K562 (cell line): ENCODE measurements around the gene TBL1XR1.

ENCODE experiments used
- BRCA1 ChIP-seq, 2 experiments: fragments of 450-650 bp in 1 of 2; sonication (generic) in 1 of 2; formaldehyde crosslinking in 1 of 2; IDR thresholded peaks; 2 replicates each; pipeline versions ENCODE4 v1.5.0 to v1.6.1; 2017 to 2020; ENCODE audit warnings: mild to moderate bottlenecking in 1 of 2, missing genetic modification reagents in 1 of 2
- BRF2 ChIP-seq: IDR thresholded peaks from 3 replicates; pipeline ENCODE4 v1.6.1; 2011; ENCODE audit warnings: borderline replicate concordance, mild to moderate bottlenecking; ENCODE audit not compliant: insufficient read length, insufficient read depth
- FIP1L1 ChIP-seq: fragments of 200-400 bp; formaldehyde crosslinking; IDR thresholded peaks from 2 replicates; pipeline ENCODE4 v1.6.1; 2018; ENCODE audit warnings: mild to moderate bottlenecking, low read depth, low read length; ENCODE audit not compliant: poor library complexity, severe bottlenecking
- FOXM1 ChIP-seq, 2 experiments: fragments of 450-650 bp in 1 of 2; sonication (generic) in 1 of 2; formaldehyde crosslinking in 1 of 2; IDR thresholded peaks; 2 replicates each; pipeline versions ENCODE4 v1.6.1 to v1.9.0; 2017 to 2022; ENCODE audit warnings: low read depth in 2 of 2, mild to moderate bottlenecking in 2 of 2, missing genetic modification reagents in 1 of 2, moderate library complexity in 1 of 2
- NR2C1 ChIP-seq, 2 experiments: fragments of 450-650 bp; IDR thresholded peaks; 2 replicates each; pipeline ENCODE4 v1.6.1; 2017; ENCODE audit warnings: mild to moderate bottlenecking in 2 of 2, antibody characterized with exemption in 1 of 2, inconsistent platforms in 1 of 2, missing compliant biosample characterization in 1 of 2, missing genetic modification characterization in 1 of 2
- REST ChIP-seq, 2 experiments: fragments of 450-650 bp; formaldehyde crosslinking in 1 of 2; IDR thresholded peaks; 2 replicates each; pipeline versions ENCODE4 v1.4.0 to v1.6.1; 2014 to 2020; ENCODE audit warnings: mild to moderate bottlenecking in 2 of 2, borderline replicate concordance in 1 of 2, low read depth in 1 of 2
- SMARCC2 ChIP-seq: fragments of 450-650 bp; IDR thresholded peaks from 2 replicates; pipeline ENCODE4 v1.6.1; 2017; ENCODE audit warnings: antibody characterized with exemption, moderate library complexity, mild to moderate bottlenecking, low read depth
- ZBTB33 ChIP-seq: sonication (generic); formaldehyde crosslinking; IDR thresholded peaks from 2 replicates; pipeline ENCODE4 v1.8.1; 2023; ENCODE audit warnings: mild to moderate bottlenecking, missing genetic modification reagents
- ZNF232 ChIP-seq: sonication (generic); formaldehyde crosslinking; IDR thresholded peaks from 2 replicates; pipeline ENCODE4 v1.8.0; 2022; ENCODE audit warnings: mild to moderate bottlenecking, missing genetic modification reagents

- TF ChIP-seq ZNF232 (CRISPR knock-in tag) (no peak), NR2C1 (IDR thresholded peaks at IDR 0.05) (no peak), NR2C1 (tag; IDR thresholded peaks at IDR 0.05) (no peak), ZBTB33 (CRISPR knock-in tag) (no peak), FIP1L1 (no peak), BRCA1 (IDR thresholded peaks at IDR 0.05) (no peak), BRCA1 (CRISPR knock-in tag; IDR thresholded peaks at IDR 0.05) (no peak), SMARCC2 (no peak), REST (IDR thresholded peaks at IDR 0.05; ENCODE audit: borderline replicate concordance) (no peak), REST (CRISPR knock-in tag; IDR thresholded peaks at IDR 0.05; ENCODE audit: low read depth) (no peak), FOXM1 (IDR thresholded peaks at IDR 0.05; ENCODE audit: low read depth) (no peak), FOXM1 (CRISPR knock-in tag; IDR thresholded peaks at IDR 0.05; ENCODE audit: low read depth) (no peak), BRF2 (no peak)
Measured at GRCh38 chr3:177053107-177053506, 144.2 kb downstream of the TBL1XR1 start.
